OCI-LY7 (cell line): ENCODE data around the gene SUCLA2. TPM values are rescaled to one million over a fixed set of nuclear protein-coding genes. Genes with fewer than 3 reads are reported as not detected.

ENCODE experiments used
- BruUV-seq: library from RNA; stranded (reverse); fragments of 400-500 nt; replicated peaks from 2 replicates; lab custom pipeline; 2021; lab: Mats Ljungman, UMichigan
- CTCF ChIA-PET: fragments of 300-600 bp; sonication (Branson Sonifier 250); formaldehyde crosslinking; loops from one replicate; lab custom pipeline; 2022; ENCODE audit warnings: antibody characterized with exemption; ENCODE audit not compliant: unreplicated experiment; lab: Charles Lee
- POLR2A ChIA-PET: fragments of 300-600 bp; sonication (Branson Sonifier 250); formaldehyde crosslinking; loops from one replicate; lab custom pipeline; 2022; ENCODE audit warnings: antibody characterized with exemption; lab: Charles Lee
- DNase-seq: peaks from one replicate; pipeline ENCODE4 v3.0.0-alpha.2; 2015; ENCODE audit warnings: low spot score
- H2AFZ ChIP-seq: fragments of 200-600 bp; sonication (generic), shearing (Covaris generic); 2 replicates; pipeline ENCODE4 v1.6.1; 2014; ENCODE audit warnings: mild to moderate bottlenecking, antibody characterized with exemption, low read length, moderate library complexity
- H3K27ac ChIP-seq: fragments of 200-600 bp; sonication (generic); 2 replicates; pipeline ENCODE4 v1.5.1; 2014; ENCODE audit warnings: mixed run types, low read depth, mild to moderate bottlenecking, moderate library complexity, low read length, inconsistent platforms; ENCODE audit not compliant: poor library complexity, severe bottlenecking
- H3K36me3 ChIP-seq: fragments of 200-600 bp; sonication (generic); 2 replicates; pipeline ENCODE4 v1.6.1; 2014; ENCODE audit warnings: mild to moderate bottlenecking, antibody characterized with exemption, low read length, moderate library complexity, mixed read lengths; ENCODE audit not compliant: insufficient read depth
- H3K4me1 ChIP-seq: fragments of 200-600 bp; sonication (generic); 2 replicates; pipeline ENCODE4 v1.5.1; 2014; ENCODE audit warnings: mild to moderate bottlenecking, low read length; ENCODE audit not compliant: insufficient read depth, poor library complexity, severe bottlenecking
- H3K4me2 ChIP-seq: fragments of 200-600 bp; sonication (generic); 2 replicates; pipeline ENCODE4 v1.6.1; 2014; ENCODE audit warnings: mild to moderate bottlenecking, low read length
- H3K4me3 ChIP-seq: fragments of 200-600 bp; sonication (generic); 2 replicates; pipeline ENCODE4 v1.5.1; 2014; ENCODE audit warnings: mild to moderate bottlenecking, low read depth, low read length; ENCODE audit not compliant: poor library complexity, severe bottlenecking
- H3K79me2 ChIP-seq: fragments of 200-600 bp; sonication (generic); 2 replicates; pipeline ENCODE4 v1.6.1; 2016; ENCODE audit warnings: low read depth, mild to moderate bottlenecking, low read length, moderate library complexity, mixed read lengths; ENCODE audit not compliant: insufficient read depth
- H3K9me2 ChIP-seq: fragments of 200-600 bp; sonication (generic); 2 replicates; pipeline ENCODE4 v1.6.1; 2016; ENCODE audit warnings: mild to moderate bottlenecking, low read length, mixed read lengths; ENCODE audit not compliant: insufficient read depth
- H3K9me3 ChIP-seq: fragments of 200-600 bp; sonication (generic); 2 replicates; pipeline ENCODE4 v1.6.1; 2014; ENCODE audit warnings: mild to moderate bottlenecking, mixed run types, low read length, mixed read lengths
- H4K20me1 ChIP-seq: fragments of 200-600 bp; sonication (generic); 2 replicates; pipeline ENCODE4 v1.6.1; 2014; ENCODE audit warnings: mild to moderate bottlenecking, antibody characterized with exemption, low read length, moderate library complexity, mixed read lengths; ENCODE audit not compliant: insufficient read depth
- EZH2phosphoT487 ChIP-seq: fragments of 200-600 bp; sonication (generic); IDR thresholded peaks from 2 replicates; pipeline ENCODE4 v1.6.1; 2018; ENCODE audit warnings: low read depth, borderline replicate concordance, mild to moderate bottlenecking, mixed run types, antibody characterized with exemption, low read length, moderate library complexity, mixed read lengths
- intact Hi-C: fragments of 100-400 bp; cut with micrococcal nuclease; formaldehyde crosslinking; loops from one replicate; pipeline ENCODE4 v1.10.0; 2022; ENCODE audit not compliant: unreplicated experiment
- total RNA-seq, 2 experiments: library from RNA; depleted of rRNA in 1 of 2; stranded (reverse); fragments of >200 nt in 1 of 2; shearing (Covaris generic) in 1 of 2; gene quantifications; 2 replicates each; pipeline ENCODE4 v1.2.3, GENCODE V29; 2014 to 2022
- TF ChIP-seq, protein P1 (sequence below): fragments of 200-600 bp; sonication (generic); conservative IDR thresholded peaks from 2 replicates; pipeline ENCODE4 v1.5.1; 2014; ENCODE audit warnings: mild to moderate bottlenecking, antibody characterized with exemption, low read length, moderate library complexity, mixed read lengths

SUCLA2 gene
- total RNA-seq, 2 experiments from 2014 or later, result 22.9 to 46.7 TPM

DNA sequence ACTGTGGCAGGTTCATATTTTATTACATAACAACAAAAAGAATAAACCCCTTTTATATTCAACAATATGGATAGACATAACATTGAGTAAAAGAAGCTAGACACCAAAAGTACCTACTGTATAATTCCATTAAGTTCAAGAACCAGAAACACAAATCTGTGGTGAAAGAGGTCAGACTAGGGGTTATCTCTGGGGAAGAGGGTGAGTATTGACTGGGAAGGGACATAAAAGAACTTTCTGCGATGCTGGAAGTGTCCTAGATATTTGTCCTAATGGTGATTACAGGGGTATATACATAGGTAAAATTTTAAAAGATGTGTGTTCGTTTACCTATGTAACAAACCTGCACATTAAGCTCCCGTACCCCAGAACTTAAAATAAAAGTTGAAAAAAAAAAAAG is 103.0 kb downstream of the SUCLA2 start:
- Histone ChIP-seq H3K27ac (no peak overlapping the region), H3K79me2 (no peaks in the 10 kb centered on the region), H3K4me3 (no peak overlapping the region), H3K9me2 (no peaks in the 10 kb centered on the region), H2AFZ (no peak overlapping the region), H3K4me1 (no peaks in the 10 kb centered on the region), H3K36me3 (no peaks in the 10 kb centered on the region), H3K9me3 (no peaks in the 10 kb centered on the region), H3K4me2 (no peak overlapping the region), H4K20me1 (no peaks in the 10 kb centered on the region)
- no peak for DNase-seq
- BruUV-seq, result no TSS peak
- ChIA-PET CTCF (no interaction called here), POLR2A (no interaction called here)
- intact Hi-C loops, result no loop called here
- TF ChIP-seq, protein P1, sequence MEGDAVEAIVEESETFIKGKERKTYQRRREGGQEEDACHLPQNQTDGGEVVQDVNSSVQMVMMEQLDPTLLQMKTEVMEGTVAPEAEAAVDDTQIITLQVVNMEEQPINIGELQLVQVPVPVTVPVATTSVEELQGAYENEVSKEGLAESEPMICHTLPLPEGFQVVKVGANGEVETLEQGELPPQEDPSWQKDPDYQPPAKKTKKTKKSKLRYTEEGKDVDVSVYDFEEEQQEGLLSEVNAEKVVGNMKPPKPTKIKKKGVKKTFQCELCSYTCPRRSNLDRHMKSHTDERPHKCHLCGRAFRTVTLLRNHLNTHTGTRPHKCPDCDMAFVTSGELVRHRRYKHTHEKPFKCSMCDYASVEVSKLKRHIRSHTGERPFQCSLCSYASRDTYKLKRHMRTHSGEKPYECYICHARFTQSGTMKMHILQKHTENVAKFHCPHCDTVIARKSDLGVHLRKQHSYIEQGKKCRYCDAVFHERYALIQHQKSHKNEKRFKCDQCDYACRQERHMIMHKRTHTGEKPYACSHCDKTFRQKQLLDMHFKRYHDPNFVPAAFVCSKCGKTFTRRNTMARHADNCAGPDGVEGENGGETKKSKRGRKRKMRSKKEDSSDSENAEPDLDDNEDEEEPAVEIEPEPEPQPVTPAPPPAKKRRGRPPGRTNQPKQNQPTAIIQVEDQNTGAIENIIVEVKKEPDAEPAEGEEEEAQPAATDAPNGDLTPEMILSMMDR, result no peak
- TF ChIP-seq EZH2phosphoT487, result no peak

DNA sequence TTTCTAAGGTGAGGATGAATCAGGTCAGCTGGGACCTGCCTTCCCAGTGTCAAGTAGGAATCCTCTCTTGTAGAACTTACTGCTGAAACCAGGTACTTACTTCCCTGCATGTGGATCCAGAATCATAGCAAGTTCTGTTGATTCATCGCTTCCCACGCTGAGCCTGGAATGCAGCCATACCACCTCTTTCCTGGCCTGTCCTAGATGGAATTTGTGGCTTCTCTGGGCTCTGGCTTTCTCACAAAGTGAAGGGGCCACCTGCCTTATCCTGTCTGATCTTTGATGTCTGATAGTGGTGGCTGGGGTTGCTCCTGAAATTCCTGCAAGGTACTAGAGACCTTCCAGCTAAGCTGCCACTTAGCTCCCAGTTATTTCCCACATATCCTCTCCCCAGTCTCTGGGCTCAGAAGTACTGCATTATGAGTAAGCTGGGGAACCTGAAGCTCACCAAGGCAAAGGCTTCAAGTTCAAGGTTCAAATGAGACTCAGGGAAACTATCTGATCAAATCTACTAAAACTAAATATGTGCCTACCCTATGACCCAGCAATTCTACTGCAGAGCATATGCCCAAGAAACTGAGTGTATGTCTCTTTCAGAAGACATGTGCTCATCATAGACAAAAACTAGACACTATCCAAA is 103.5 kb downstream of the SUCLA2 start:
- CTCF ChIA-PET, result interaction anchor here (0.7 kb wide), 1 partner anchor 27 kb away, joined by 3 read pairs; no protein-coding TSS in a partner anchor
- TF ChIP-seq, protein P1, result no peak
- TF ChIP-seq EZH2phosphoT487, result no peak
- no peak overlapping the region for H3K4me3 ChIP-seq
- intact Hi-C loops, result no loop called here
- no peaks in the 10 kb centered on the region for H3K9me2 ChIP-seq
- H3K27ac ChIP-seq, result no peak overlapping the region
- H3K4me2 ChIP-seq, result no peak overlapping the region
- H3K79me2 ChIP-seq, result no peaks in the 10 kb centered on the region
- no peak overlapping the region for H2AFZ ChIP-seq
- no peaks in the 10 kb centered on the region for H4K20me1 ChIP-seq
- no peaks in the 10 kb centered on the region for H3K9me3 ChIP-seq
- no peaks in the 10 kb centered on the region for H3K4me1 ChIP-seq
- POLR2A ChIA-PET, result interaction anchor here (0.5 kb wide), 1 partner anchor 817 kb away, joined by 3 read pairs; no protein-coding TSS in a partner anchor
- H3K36me3 ChIP-seq, result no peaks in the 10 kb centered on the region
- DNase-seq, result no peak
- BruUV-seq, result no TSS peak

- TF ChIP-seq EZH2phosphoT487, result no peak
- TF ChIP-seq, protein P1, result no peak
- Histone ChIP-seq H3K9me2 (no peaks in the 10 kb centered on the region), H3K36me3 (no peaks in the 10 kb centered on the region), H3K9me3 (no peaks in the 10 kb centered on the region), H3K79me2 (no peaks in the 10 kb centered on the region), H3K4me3 (no peak overlapping the region), H3K4me1 (no peaks in the 10 kb centered on the region), H2AFZ (no peak overlapping the region), H4K20me1 (no peaks in the 10 kb centered on the region), H3K4me2 (no peak overlapping the region), H3K27ac (no peak overlapping the region)
- CTCF ChIA-PET, result interaction anchor here (0.7 kb wide), 1 partner anchor 26 kb away, joined by 3 read pairs; no protein-coding TSS in a partner anchor
- BruUV-seq, result no TSS peak
- intact Hi-C loops, result no loop called here
- DNase-seq, result no peak
- POLR2A ChIA-PET, result interaction anchor here (0.5 kb wide), 1 partner anchor 818 kb away, joined by 3 read pairs; no protein-coding TSS in a partner anchor
Measured at GRCh38 chr13:47896546-47896945, 104.5 kb downstream of the SUCLA2 start.
